ENCODE data around the gene EPHB2.

EPHB2 gene

GRCh38 chr1:22782406-22782805 is 71.8 kb downstream of the EPHB2 start:
- no peak for DNase-seq

GRCh38 chr1:22784317-22784716 is 73.7 kb downstream of the EPHB2 start:
- no peak for DNase-seq

GRCh38 chr1:22784737-22785136 is 74.1 kb downstream of the EPHB2 start:
- no peak for DNase-seq

- DNase-seq: no peak
Measured at GRCh38 chr1:22786101-22786500, 75.5 kb downstream of the EPHB2 start.

- no peak for DNase-seq
Measured at GRCh38 chr1:22786719-22787489, 76.3 kb downstream of the EPHB2 start.

GRCh38 chr1:22787636-22788035 is 77.0 kb downstream of the EPHB2 start:
- DNase-seq: no peak

- DNase-seq: no peak
Measured at GRCh38 chr1:22788254-22788661, 77.6 kb downstream of the EPHB2 start.

GRCh38 chr1:22789356-22789994 is 78.8 kb downstream of the EPHB2 start:
- no peak for DNase-seq

GRCh38 chr1:22790232-22791008 is 79.8 kb downstream of the EPHB2 start:
- DNase-seq: no peak

- no peak for DNase-seq
Measured at GRCh38 chr1:22791831-22792347, 81.2 kb downstream of the EPHB2 start.

GRCh38 chr1:22792396-22793160 is 81.9 kb downstream of the EPHB2 start:
- DNase-seq: no peak

GRCh38 chr1:22793647-22794046 is 83.0 kb downstream of the EPHB2 start:
- DNase-seq: no peak

GRCh38 chr1:22794647-22795365 is 84.2 kb downstream of the EPHB2 start:
- no peak for DNase-seq

GRCh38 chr1:22795366-22795714 is 84.7 kb downstream of the EPHB2 start:
- no peak for DNase-seq

- no peak for DNase-seq
Measured at GRCh38 chr1:22796642-22797041, 86.0 kb downstream of the EPHB2 start.

GRCh38 chr1:22798083-22798482 is 87.4 kb downstream of the EPHB2 start:
- DNase-seq: no peak

- DNase-seq: no peak
Measured at GRCh38 chr1:22799971-22800370, 89.3 kb downstream of the EPHB2 start.

GRCh38 chr1:22800629-22801028 is 90.0 kb downstream of the EPHB2 start:
- DNase-seq: no peak

- DNase-seq: no peak
Measured at GRCh38 chr1:22801347-22801746, 90.7 kb downstream of the EPHB2 start.

- DNase-seq: no peak
Measured at GRCh38 chr1:22801761-22802160, 91.1 kb downstream of the EPHB2 start.

GRCh38 chr1:22803833-22804232 is 93.2 kb downstream of the EPHB2 start:
- no peak for DNase-seq

GRCh38 chr1:22804406-22804805 is 93.8 kb downstream of the EPHB2 start:
- no peak for DNase-seq

All from CD4-positive, alpha-beta T cell treated with Interleukin-12 subunit alpha and Interleukin-12 subunit beta, for 1 hour (primary cell).